HL-60 (cell line): Measurements from ENCODE around the gene GP1BB.

Experiments used
- GABPA ChIP-seq: IDR thresholded peaks from 2 replicates; pipeline ENCODE4 v1.6.1; 2012; ENCODE audit warnings: low read depth
- POLR2AphosphoS5 ChIP-seq: IDR thresholded peaks from 2 replicates; pipeline ENCODE4 v1.6.1; 2012; ENCODE audit warnings: low read depth
- TF ChIP-seq, protein P1 (sequence below): IDR thresholded peaks from one replicate; pipeline ENCODE4 v1.5.1; 2011; ENCODE audit warnings: low read length, control low read depth, inconsistent platforms; ENCODE audit not compliant: insufficient read depth

DNA sequence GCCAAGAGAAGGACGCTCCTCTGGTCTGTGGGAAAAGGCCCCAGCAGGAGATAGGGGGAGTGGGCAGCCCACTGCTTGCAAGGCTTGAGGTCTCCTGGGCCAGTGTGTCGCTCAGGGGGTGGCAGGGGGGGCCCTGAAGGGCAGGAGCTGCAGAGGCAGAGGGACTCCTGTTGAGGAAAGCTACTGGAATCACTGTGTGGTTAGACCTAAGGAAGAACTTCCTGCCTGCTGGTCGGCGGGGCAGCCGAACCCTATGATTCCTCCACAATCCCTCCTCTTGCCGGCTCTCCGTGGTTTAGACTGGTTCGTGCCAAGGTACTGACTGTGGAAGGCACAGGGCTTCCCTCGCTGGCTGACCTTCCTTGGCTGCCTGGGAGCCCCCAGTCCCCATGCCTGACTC is 6.2 kb downstream of the GP1BB start:
- TF ChIP-seq POLR2AphosphoS5 (no peak), GABPA (no peak)
- TF ChIP-seq, protein P1, sequence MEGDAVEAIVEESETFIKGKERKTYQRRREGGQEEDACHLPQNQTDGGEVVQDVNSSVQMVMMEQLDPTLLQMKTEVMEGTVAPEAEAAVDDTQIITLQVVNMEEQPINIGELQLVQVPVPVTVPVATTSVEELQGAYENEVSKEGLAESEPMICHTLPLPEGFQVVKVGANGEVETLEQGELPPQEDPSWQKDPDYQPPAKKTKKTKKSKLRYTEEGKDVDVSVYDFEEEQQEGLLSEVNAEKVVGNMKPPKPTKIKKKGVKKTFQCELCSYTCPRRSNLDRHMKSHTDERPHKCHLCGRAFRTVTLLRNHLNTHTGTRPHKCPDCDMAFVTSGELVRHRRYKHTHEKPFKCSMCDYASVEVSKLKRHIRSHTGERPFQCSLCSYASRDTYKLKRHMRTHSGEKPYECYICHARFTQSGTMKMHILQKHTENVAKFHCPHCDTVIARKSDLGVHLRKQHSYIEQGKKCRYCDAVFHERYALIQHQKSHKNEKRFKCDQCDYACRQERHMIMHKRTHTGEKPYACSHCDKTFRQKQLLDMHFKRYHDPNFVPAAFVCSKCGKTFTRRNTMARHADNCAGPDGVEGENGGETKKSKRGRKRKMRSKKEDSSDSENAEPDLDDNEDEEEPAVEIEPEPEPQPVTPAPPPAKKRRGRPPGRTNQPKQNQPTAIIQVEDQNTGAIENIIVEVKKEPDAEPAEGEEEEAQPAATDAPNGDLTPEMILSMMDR: no peak
